Measurements from ENCODE around the gene C1QTNF8.

The C1QTNF8 gene

GRCh38 chr16:1040346-1040745 is 55.7 kb downstream of the C1QTNF8 start:
- no peak for DNase-seq

GRCh38 chr16:1039762-1040161 is 56.3 kb downstream of the C1QTNF8 start:
- no peak for DNase-seq

GRCh38 chr16:1038932-1039331 is 57.1 kb downstream of the C1QTNF8 start:
- no peak for DNase-seq

All from KG1 (cell line).